Measurements from ENCODE around the gene UTP11.
A peak's percentile ranks its signal among the peaks of the same experiment; 100 is the strongest.

Gene UTP11

GRCh38 chr1:38003261-38004250 lies 9.0 kb upstream of the UTP11 start:
- no peak for DNase-seq (ENCODE audit: low read depth)

GRCh38 chr1:38004284-38005108 lies 8.0 kb upstream of the UTP11 start:
- DNase-seq (ENCODE audit: low read depth): no peak

GRCh38 chr1:38005195-38006007 lies 7.1 kb upstream of the UTP11 start, which contains the start of gene FHL3:
TSS of gene FHL3 (minus strand) at chr1:38005514. CDS start at chr1:37999412, 6,102 bp downstream.
- peak; percentile 50 for DNase-seq (ENCODE audit: low read depth)

GRCh38 chr1:38006008-38006828 lies 6.3 kb upstream of the UTP11 start:
- no peak for DNase-seq (ENCODE audit: low read depth)

- DNase-seq (ENCODE audit: low read depth): no peak
Observed at GRCh38 chr1:38009088-38009840, 3.3 kb upstream of the UTP11 start.

GRCh38 chr1:38009841-38010180 lies 2.7 kb upstream of the UTP11 start:
- DNase-seq (ENCODE audit: low read depth): no peak

GRCh38 chr1:38013227-38013622 lies 691 bp downstream of the UTP11 start:
- no peak for DNase-seq (ENCODE audit: low read depth)

- DNase-seq (ENCODE audit: low read depth): no peak
Observed at GRCh38 chr1:38014171-38014570, 1.6 kb downstream of the UTP11 start.

- no peak for DNase-seq (ENCODE audit: low read depth)
Observed at GRCh38 chr1:38014724-38015424, 2.3 kb downstream of the UTP11 start.

- no peak for DNase-seq (ENCODE audit: low read depth)
Observed at GRCh38 chr1:38015978-38016725, 3.6 kb downstream of the UTP11 start.

GRCh38 chr1:38018864-38019343 lies 6.4 kb downstream of the UTP11 start:
- no peak for DNase-seq (ENCODE audit: low read depth)

GRCh38 chr1:38020396-38020795 lies 7.9 kb downstream of the UTP11 start:
- no peak for DNase-seq (ENCODE audit: low read depth)

- no peak for DNase-seq (ENCODE audit: low read depth)
Observed at GRCh38 chr1:38021969-38022368, 9.4 kb downstream of the UTP11 start.

- no peak for DNase-seq (ENCODE audit: low read depth)
Observed at GRCh38 chr1:38022810-38023209, 10.3 kb downstream of the UTP11 start.

- DNase-seq (ENCODE audit: low read depth): no peak
Observed at GRCh38 chr1:38025233-38025632, 12.7 kb downstream of the UTP11 start.

GRCh38 chr1:38025664-38026063 lies 13.1 kb downstream of the UTP11 start:
- DNase-seq (ENCODE audit: low read depth): no peak

- DNase-seq (ENCODE audit: low read depth): no peak
Observed at GRCh38 chr1:38026592-38027200, 14.2 kb downstream of the UTP11 start.

Data from stimulated activated CD8-positive, alpha-beta memory T cell treated with anti-CD3 and anti-CD28 coated beads, Interleukin-4, amount 100 ng/mL, for 24 hours (primary cell).